K562 (cell line): ENCODE measurements around the gene CNFN. TPM values are rescaled to one million over a fixed set of nuclear protein-coding genes. Genes with fewer than 3 reads are reported as not detected.

Experiments
- ARID2 ChIP-seq: fragments of 450-650 bp; IDR thresholded peaks from 2 replicates; pipeline ENCODE4 v1.6.1; 2017; ENCODE audit warnings: antibody characterized with exemption, mild to moderate bottlenecking
- BRF2 ChIP-seq: IDR thresholded peaks from 3 replicates; pipeline ENCODE4 v1.6.1; 2011; ENCODE audit warnings: borderline replicate concordance, mild to moderate bottlenecking; ENCODE audit not compliant: insufficient read length, insufficient read depth
- E2F6 ChIP-seq, 2 experiments: IDR thresholded peaks; 2 replicates each; pipeline ENCODE4 v1.6.1; 2011; ENCODE audit warnings: borderline replicate concordance in 1 of 2, control low read depth in 1 of 2, low read depth in 1 of 2, low read length in 1 of 2, mild to moderate bottlenecking in 1 of 2, mixed read lengths in 1 of 2, moderate library complexity in 1 of 2; ENCODE audit not compliant: insufficient read depth in 1 of 2, insufficient read length in 1 of 2, poor library complexity in 1 of 2, severe bottlenecking in 1 of 2; ENCODE audit errors: extremely low read depth in 1 of 2
- ERF ChIP-seq: fragments of 450-650 bp; formaldehyde crosslinking; IDR thresholded peaks from 2 replicates; pipeline ENCODE4 v1.4.0; 2020; ENCODE audit warnings: mild to moderate bottlenecking, mixed read lengths
- RAD21 ChIP-seq, 2 experiments: fragments of 250-450 bp in 1 of 2; fragments of 450-650 bp in 1 of 2; sonication (Bioruptor Pico) in 1 of 2; formaldehyde crosslinking in 1 of 2; IDR thresholded peaks in 1 of 2; conservative IDR thresholded peaks in 1 of 2; 2 replicates each; pipeline versions ENCODE4 v1.4.0 to v1.8.0; 2020 to 2022; ENCODE audit warnings: mild to moderate bottlenecking in 2 of 2, moderate library complexity in 1 of 2
- RBM39 ChIP-seq: fragments of 200-400 bp; formaldehyde crosslinking; optimal IDR thresholded peaks from 2 replicates; pipeline ENCODE3; 2018; ENCODE audit warnings: low read depth, low read length
- SMC3 ChIP-seq: conservative IDR thresholded peaks from 2 replicates; pipeline ENCODE4 v1.6.1; 2011; ENCODE audit warnings: low read depth, low read length, improper control_type of control experiment; ENCODE audit not compliant: insufficient read depth
- ZBTB17 ChIP-seq: fragments of 450-650 bp; formaldehyde crosslinking; IDR thresholded peaks from 2 replicates; pipeline ENCODE4 v1.4.0; 2020; ENCODE audit warnings: mild to moderate bottlenecking
- ZNF445 ChIP-seq: fragments of 250-450 bp; sonication (Bioruptor Pico); IDR thresholded peaks from 2 replicates; pipeline ENCODE4 v1.4.0; 2020; ENCODE audit warnings: low read depth, mild to moderate bottlenecking, moderate library complexity
- polyA plus RNA-seq, 8 experiments: library from polyadenylated mRNA; depleted of rRNA in 4 of 8; stranded (reverse) in 5 of 8; unstranded in 3 of 8; fragments of >200 nt; fragmentation: Nextera tagmentation in 2 of 8; fragmentation: Illumina TruSeq in 1 of 8; extraction: Ambion mirVana in 2 of 8; extraction: Trizol in 1 of 8; gene quantifications; 2 replicates each; pipeline versions ENCODE4 v1.2.1 to v1.2.3, GENCODE V29; 2011 to 2014; ENCODE audit warnings: inconsistent platforms in 1 of 8, missing spikeins in 1 of 8
- total RNA-seq, 7 experiments: library from RNA; depleted of rRNA in 6 of 7; stranded (reverse); fragments of >200 nt in 6 of 7; fragmentation: Illumina TruSeq in 2 of 7; extraction: Trizol in 2 of 7; gene quantifications; 2 replicates each; pipeline versions ENCODE4 v1.2.1 to v1.2.3, GENCODE V29; 2011 to 2021; ENCODE audit warnings: low replicate concordance in 1 of 7
- TF ChIP-seq, protein P1 (sequence below): IDR thresholded peaks from 2 replicates; pipeline ENCODE4 v1.6.1; 2012; ENCODE audit warnings: low read depth, low read length, improper control_type of control experiment, borderline replicate concordance
- TF ChIP-seq, protein P2 (sequence below): fragments of 450-650 bp; conservative IDR thresholded peaks from 2 replicates; pipeline ENCODE4 v1.6.1; 2016; ENCODE audit warnings: missing genetic modification characterization, low read depth, mild to moderate bottlenecking, control low read depth, missing compliant biosample characterization
- TF ChIP-seq, protein P3 (sequence below): sonication (generic); formaldehyde crosslinking; IDR thresholded peaks from 2 replicates; pipeline ENCODE4 v1.8.1; 2023; ENCODE audit warnings: mild to moderate bottlenecking, missing genetic modification reagents

The CNFN gene
- total and polyA plus RNA-seq, 9 of the 15 experiments (the other 6 are each of a cell fraction or from before 2014, with no cell fraction given): 0.18 to 0.52 (median 0.27) TPM; not detected in 5

DNA sequence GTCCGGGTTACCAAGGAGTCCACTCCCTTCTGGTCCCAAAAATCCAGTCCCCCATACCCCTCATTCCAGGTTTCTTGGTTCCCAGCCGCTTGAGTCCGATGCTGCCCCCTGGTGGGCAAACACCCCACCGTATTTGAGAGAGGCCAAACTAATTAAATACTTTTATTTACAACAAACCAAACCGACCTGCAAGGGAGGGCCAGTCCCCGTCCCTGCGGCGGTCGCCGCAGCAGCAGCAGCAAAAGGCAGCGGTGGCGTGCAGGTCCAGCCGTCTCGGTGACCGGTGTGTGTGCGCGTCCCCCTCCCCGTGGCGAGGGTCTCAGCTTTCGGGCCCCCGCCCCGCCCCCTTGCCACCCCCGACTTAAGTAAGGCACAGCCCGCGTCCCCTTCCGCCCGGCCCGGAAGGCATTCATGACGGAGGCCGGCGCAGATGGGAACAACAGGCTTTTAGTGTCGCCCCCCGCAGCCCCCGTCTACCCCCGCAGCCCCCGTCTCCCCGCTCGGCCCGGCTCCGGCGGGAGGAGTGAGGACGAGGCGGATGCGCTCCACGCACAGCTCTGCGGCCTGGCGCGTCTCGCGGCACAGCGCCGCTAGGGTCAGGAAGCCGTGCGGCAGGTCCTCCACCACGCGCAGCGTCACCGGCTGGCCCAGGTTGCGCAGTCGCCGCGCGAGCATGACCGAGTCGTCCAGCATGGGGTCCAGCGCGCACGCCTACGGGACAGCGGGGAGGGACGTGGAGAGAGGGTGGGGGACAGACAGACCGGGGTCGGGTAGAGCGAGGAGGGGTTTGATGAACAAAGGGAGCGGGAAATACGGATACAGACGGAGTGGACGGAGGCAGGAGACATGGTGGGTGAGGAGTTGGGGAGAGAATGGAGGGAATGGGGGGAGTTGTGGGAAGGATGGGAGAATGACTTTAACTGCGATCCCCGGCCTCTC, 11.5 kb upstream of the CNFN start (continued):
- TF ChIP-seq ERF: 0 out of 2 replicates have a peak, but pooled peaks have one; percentile 20
- TF ChIP-seq RBM39: no peak
- 0 out of 2 replicates have a peak, but pooled peaks have one; percentile 28 for TF ChIP-seq ZBTB17 (CRISPR knock-in tag)
- TF ChIP-seq, protein P1, sequence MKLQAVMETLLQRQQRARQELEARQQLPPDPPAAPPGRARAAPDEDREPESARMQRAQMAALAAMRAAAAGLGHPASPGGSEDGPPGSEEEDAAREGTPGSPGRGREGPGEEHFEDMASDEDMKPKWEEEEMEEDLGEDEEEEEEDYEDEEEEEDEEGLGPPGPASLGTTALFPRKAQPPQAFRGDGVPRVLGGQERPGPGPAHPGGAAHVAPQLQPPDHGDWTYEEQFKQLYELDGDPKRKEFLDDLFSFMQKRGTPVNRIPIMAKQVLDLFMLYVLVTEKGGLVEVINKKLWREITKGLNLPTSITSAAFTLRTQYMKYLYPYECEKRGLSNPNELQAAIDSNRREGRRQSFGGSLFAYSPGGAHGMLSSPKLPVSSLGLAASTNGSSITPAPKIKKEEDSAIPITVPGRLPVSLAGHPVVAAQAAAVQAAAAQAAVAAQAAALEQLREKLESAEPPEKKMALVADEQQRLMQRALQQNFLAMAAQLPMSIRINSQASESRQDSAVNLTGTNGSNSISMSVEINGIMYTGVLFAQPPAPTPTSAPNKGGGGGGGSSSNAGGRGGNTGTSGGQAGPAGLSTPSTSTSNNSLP: 0 out of 2 replicates have a peak, but pooled peaks have one; percentile 22
- TF ChIP-seq RAD21 (CRISPR knock-in tag; conservative IDR thresholded peaks at IDR 0.05 in 1 of 2, IDR thresholded peaks at IDR 0.05 in 1 of 2): peak in 1 of 2 experiments; percentile 61; a peak in 2 of 4 replicates
- TF ChIP-seq, protein P2, sequence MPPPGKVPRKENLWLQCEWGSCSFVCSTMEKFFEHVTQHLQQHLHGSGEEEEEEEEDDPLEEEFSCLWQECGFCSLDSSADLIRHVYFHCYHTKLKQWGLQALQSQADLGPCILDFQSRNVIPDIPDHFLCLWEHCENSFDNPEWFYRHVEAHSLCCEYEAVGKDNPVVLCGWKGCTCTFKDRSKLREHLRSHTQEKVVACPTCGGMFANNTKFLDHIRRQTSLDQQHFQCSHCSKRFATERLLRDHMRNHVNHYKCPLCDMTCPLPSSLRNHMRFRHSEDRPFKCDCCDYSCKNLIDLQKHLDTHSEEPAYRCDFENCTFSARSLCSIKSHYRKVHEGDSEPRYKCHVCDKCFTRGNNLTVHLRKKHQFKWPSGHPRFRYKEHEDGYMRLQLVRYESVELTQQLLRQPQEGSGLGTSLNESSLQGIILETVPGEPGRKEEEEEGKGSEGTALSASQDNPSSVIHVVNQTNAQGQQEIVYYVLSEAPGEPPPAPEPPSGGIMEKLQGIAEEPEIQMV (tag): no peak
- TF ChIP-seq ARID2: no peak
- TF ChIP-seq BRF2: no peak
- TF ChIP-seq E2F6 (IDR thresholded peaks at IDR 0.05; ENCODE audit: borderline replicate concordance in 1 of 2, extremely low read depth in 1 of 2, insufficient read depth in 1 of 2, insufficient read length in 1 of 2, low read depth in 1 of 2, low read length in 1 of 2, poor library complexity in 1 of 2, severe bottlenecking in 1 of 2): peak in 1 of 2 experiments; percentile 32
- peak; percentile 52 for TF ChIP-seq SMC3
- TF ChIP-seq ZNF445: no peak
- TF ChIP-seq, protein P3, sequence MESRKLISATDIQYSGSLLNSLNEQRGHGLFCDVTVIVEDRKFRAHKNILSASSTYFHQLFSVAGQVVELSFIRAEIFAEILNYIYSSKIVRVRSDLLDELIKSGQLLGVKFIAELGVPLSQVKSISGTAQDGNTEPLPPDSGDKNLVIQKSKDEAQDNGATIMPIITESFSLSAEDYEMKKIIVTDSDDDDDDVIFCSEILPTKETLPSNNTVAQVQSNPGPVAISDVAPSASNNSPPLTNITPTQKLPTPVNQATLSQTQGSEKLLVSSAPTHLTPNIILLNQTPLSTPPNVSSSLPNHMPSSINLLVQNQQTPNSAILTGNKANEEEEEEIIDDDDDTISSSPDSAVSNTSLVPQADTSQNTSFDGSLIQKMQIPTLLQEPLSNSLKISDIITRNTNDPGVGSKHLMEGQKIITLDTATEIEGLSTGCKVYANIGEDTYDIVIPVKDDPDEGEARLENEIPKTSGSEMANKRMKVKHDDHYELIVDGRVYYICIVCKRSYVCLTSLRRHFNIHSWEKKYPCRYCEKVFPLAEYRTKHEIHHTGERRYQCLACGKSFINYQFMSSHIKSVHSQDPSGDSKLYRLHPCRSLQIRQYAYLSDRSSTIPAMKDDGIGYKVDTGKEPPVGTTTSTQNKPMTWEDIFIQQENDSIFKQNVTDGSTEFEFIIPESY: peak; percentile 44; the same call in 1 of the 2 replicates
